PC-9 (cell line): ENCODE data around the gene TCF3. TPM values are rescaled to one million over a fixed set of nuclear protein-coding genes. Genes with fewer than 3 reads are reported as not detected.

Experiments used
- BruUV-seq: library from RNA; stranded (reverse); fragments of 400-500 nt; replicated peaks from 2 replicates; lab custom pipeline; 2021; lab: Mats Ljungman, UMichigan
- CTCF ChIA-PET: fragments of 300-600 bp; sonication (Branson Sonifier 250); formaldehyde crosslinking; loops from one replicate; lab custom pipeline; 2022; ENCODE audit warnings: antibody characterized with exemption; lab: Charles Lee
- POLR2A ChIA-PET: fragments of 300-600 bp; sonication (Branson Sonifier 250); formaldehyde crosslinking; loops from one replicate; lab custom pipeline; 2022; ENCODE audit warnings: antibody characterized with exemption; ENCODE audit not compliant: unreplicated experiment; lab: Charles Lee
- DNase-seq, 2 experiments: peaks; one replicate each; pipeline versions ENCODE4 v3.0.0 to v3.0.0-alpha.2; 2015 to 2022; ENCODE audit warnings: mixed read lengths in 1 of 2
- H2AFZ ChIP-seq: fragments of 200-600 bp; sonication (generic); 2 replicates; pipeline ENCODE4 v1.8.1; 2017; ENCODE audit warnings: antibody characterized with exemption
- H3F3A ChIP-seq: fragments of 200-600 bp; sonication (generic); 2 replicates; pipeline ENCODE4 v1.8.1; 2017; ENCODE audit warnings: antibody characterized with exemption, mild to moderate bottlenecking, low read depth; ENCODE audit not compliant: insufficient read depth
- H3K27ac ChIP-seq: fragments of 200-600 bp; sonication (generic); 2 replicates; pipeline ENCODE4 v1.6.1; 2016; ENCODE audit warnings: mixed run types
- H3K27me3 ChIP-seq: fragments of 200-600 bp; sonication (generic); 2 replicates; pipeline ENCODE4 v1.6.1; 2016; ENCODE audit warnings: low read depth, mixed run types; ENCODE audit not compliant: insufficient read depth
- H3K36me3 ChIP-seq: fragments of 200-600 bp; sonication (generic); 2 replicates; pipeline ENCODE4 v1.6.1; 2016; ENCODE audit warnings: low read depth, mixed run types
- H3K4me1 ChIP-seq: fragments of 200-600 bp; sonication (generic); replicated peaks from 2 replicates; pipeline ENCODE4 v1.6.1; 2016; ENCODE audit warnings: mixed run types; ENCODE audit not compliant: insufficient read depth
- H3K4me2 ChIP-seq: fragments of 200-600 bp; sonication (generic); 2 replicates; pipeline ENCODE4 v1.6.1; 2017; ENCODE audit warnings: mixed run types
- H3K4me3 ChIP-seq: fragments of 200-600 bp; sonication (generic); 2 replicates; pipeline ENCODE4 v1.6.1; 2016; ENCODE audit warnings: mixed run types
- H3K79me2 ChIP-seq: fragments of 200-600 bp; sonication (generic); 2 replicates; pipeline ENCODE4 v1.6.1; 2017; ENCODE audit warnings: low read depth, mixed run types
- H3K9me2 ChIP-seq: fragments of 200-600 bp; sonication (generic); 2 replicates; pipeline ENCODE4 v1.8.1; 2017; ENCODE audit warnings: mild to moderate bottlenecking; ENCODE audit not compliant: insufficient read depth
- H3K9me3 ChIP-seq: fragments of 200-600 bp; sonication (generic); 2 replicates; pipeline ENCODE4 v1.8.1; 2016; ENCODE audit warnings: low read depth; ENCODE audit not compliant: insufficient read depth
- H4K20me1 ChIP-seq: fragments of 200-600 bp; sonication (generic); 2 replicates; pipeline ENCODE4 v1.8.1; 2017; ENCODE audit not compliant: insufficient read depth
- CTCF ChIP-seq: fragments of 200-600 bp; sonication (generic); conservative IDR thresholded peaks from 2 replicates; pipeline ENCODE4 v1.6.1; 2017; ENCODE audit warnings: mixed run types, antibody characterized with exemption, mild to moderate bottlenecking, moderate library complexity
- EZH2 ChIP-seq: fragments of 200-600 bp; sonication (generic); IDR thresholded peaks from 2 replicates; pipeline ENCODE4 v1.8.0; 2017; ENCODE audit warnings: antibody characterized with exemption, low read depth
- intact Hi-C: fragments of 100-400 bp; cut with micrococcal nuclease; formaldehyde crosslinking; loops from one replicate; pipeline ENCODE4 v1.10.0; 2022; ENCODE audit not compliant: unreplicated experiment
- total RNA-seq: library from RNA; stranded (reverse); gene quantifications from 2 replicates; pipeline ENCODE4 v1.2.3, GENCODE V29; 2021

The TCF3 gene
- total RNA-seq, 1 experiment from 2014 or later, result 98.0 TPM

GRCh38 chr19:1616875-1617274 is 35.5 kb downstream of the TCF3 start:
- H3K36me3 ChIP-seq, result no peaks in the 10 kb centered on the region

GRCh38 chr19:1616396-1616795 is 36.0 kb downstream of the TCF3 start:
- no peaks in the 10 kb centered on the region for H3K4me1 ChIP-seq
- intact Hi-C loops, result no loop called here
- H4K20me1 ChIP-seq, result no peaks in the 10 kb centered on the region
- no peaks in the 10 kb centered on the region for H3K79me2 ChIP-seq
- no peaks in the 10 kb centered on the region for H3K36me3 ChIP-seq
- no TSS peak for BruUV-seq
- H3K9me2 ChIP-seq, result no peaks in the 10 kb centered on the region
- TF ChIP-seq EZH2, result no peak
- TF ChIP-seq CTCF, result no peak
- no peak for DNase-seq
- H3K4me2 ChIP-seq, result no peak overlapping the region
- H3K27me3 ChIP-seq, result no peaks in the 10 kb centered on the region
- ChIA-PET POLR2A (no interaction called here), CTCF (no interaction called here)
- no peak overlapping the region for H3K4me3 ChIP-seq
- no peak overlapping the region for H3K27ac ChIP-seq
- H3K9me3 ChIP-seq, result no peaks in the 10 kb centered on the region
- no peaks in the 10 kb centered on the region for H3F3A ChIP-seq
- no peak overlapping the region for H2AFZ ChIP-seq

More at GRCh38 chr19:1616875-1617274, 35.5 kb downstream of the TCF3 start:
- no peak for DNase-seq
- intact Hi-C loops, result no loop called here
- Histone ChIP-seq H3K4me2 (no peak overlapping the region), H3K4me1 (no peaks in the 10 kb centered on the region), H3K27me3 (no peaks in the 10 kb centered on the region), H2AFZ (no peak overlapping the region), H3K79me2 (no peaks in the 10 kb centered on the region), H3F3A (no peaks in the 10 kb centered on the region), H3K9me3 (no peaks in the 10 kb centered on the region), H3K27ac (no peak overlapping the region), H3K9me2 (no peaks in the 10 kb centered on the region), H3K4me3 (no peak overlapping the region), H4K20me1 (no peaks in the 10 kb centered on the region)
- no TSS peak for BruUV-seq
- ChIA-PET POLR2A (no interaction called here), CTCF (no interaction called here)
- TF ChIP-seq EZH2, result no peak
- no peak for TF ChIP-seq CTCF

- intact Hi-C loops, result no loop called here
- TF ChIP-seq EZH2 (no peak), CTCF (no peak)
- H3K36me3 ChIP-seq, result no peaks in the 10 kb centered on the region
- H4K20me1 ChIP-seq, result no peaks in the 10 kb centered on the region
- H3K79me2 ChIP-seq, result no peaks in the 10 kb centered on the region
- H3K4me1 ChIP-seq, result no peaks in the 10 kb centered on the region
- ChIA-PET CTCF (no interaction called here), POLR2A (no interaction called here)
- H3K27me3 ChIP-seq, result no peaks in the 10 kb centered on the region
- no TSS peak for BruUV-seq
- no peaks in the 10 kb centered on the region for H3K9me2 ChIP-seq
- H3K27ac ChIP-seq, result no peak overlapping the region
- no peak overlapping the region for H3K4me2 ChIP-seq
- H3K4me3 ChIP-seq, result no peak overlapping the region
- H3K9me3 ChIP-seq, result no peaks in the 10 kb centered on the region
- no peak for DNase-seq
- no peaks in the 10 kb centered on the region for H3F3A ChIP-seq
- H2AFZ ChIP-seq, result no peak overlapping the region
Observed at GRCh38 chr19:1615156-1615765, 37.2 kb downstream of the TCF3 start.
